Stomach smooth muscle (tissue), 2 donors: ENCODE results near the gene CDCA3.

Source experiments
- H3K27ac ChIP-seq: one replicate; pipeline ENCODE4 v1.7.0; 2013; ENCODE audit warnings: mild to moderate bottlenecking, low read length, inconsistent platforms
- H3K27me3 ChIP-seq, 2 donors: one replicate each; pipeline ENCODE4 v1.7.0; 2013; ENCODE audit warnings: low read length in 2 of 2; ENCODE audit not compliant: insufficient read depth in 2 of 2, control insufficient read depth in 1 of 2
- H3K36me3 ChIP-seq, 2 donors: one replicate each; pipeline ENCODE4 v1.7.0; 2013; ENCODE audit warnings: low read length in 2 of 2; ENCODE audit not compliant: control insufficient read depth in 2 of 2, insufficient read depth in 2 of 2
- H3K4me1 ChIP-seq: one replicate; pipeline ENCODE4 v1.7.0; 2013; ENCODE audit warnings: low read length; ENCODE audit not compliant: control insufficient read depth, insufficient read depth
- H3K4me3 ChIP-seq, 2 donors: one replicate each; pipeline ENCODE4 v1.7.0; 2013; ENCODE audit warnings: low read length in 2 of 2
- H3K9ac ChIP-seq, 2 donors: one replicate each; pipeline ENCODE4 v1.7.0; 2013; ENCODE audit warnings: low read length in 2 of 2, mild to moderate bottlenecking in 1 of 2
- H3K9me3 ChIP-seq, 2 donors: one replicate each; pipeline ENCODE4 v1.7.0; 2013; ENCODE audit warnings: low read length in 2 of 2; ENCODE audit not compliant: control insufficient read depth in 2 of 2
- donor health status: healthy.
- donor health status: Pancreatic carcinoma.

The CDCA3 gene

GRCh38 chr12:6840330-6840729 is 10.8 kb downstream of the CDCA3 start:
- H3K9ac ChIP-seq = no peak overlapping the region
- no peak overlapping the region for H3K4me3 ChIP-seq
- H3K4me1 ChIP-seq = no peaks in the 10 kb centered on the region
- H3K27ac ChIP-seq = no peak overlapping the region
- no peaks in the 10 kb centered on the region for H3K9me3 ChIP-seq
- peaks cover 15 to 47% of the 10 kb centered on the region in 2 donors for H3K36me3 ChIP-seq
- H3K27me3 ChIP-seq = no peaks in the 10 kb centered on the region

- H3K36me3 ChIP-seq = peaks cover 10 to 43% of the 10 kb centered on the region in 2 donors
- no peaks in the 10 kb centered on the region for H3K4me1 ChIP-seq
- no peak overlapping the region for H3K9ac ChIP-seq
- no peaks in the 10 kb centered on the region for H3K27me3 ChIP-seq
- no peak overlapping the region for H3K4me3 ChIP-seq
- no peaks in the 10 kb centered on the region for H3K9me3 ChIP-seq
- no peak overlapping the region for H3K27ac ChIP-seq
These were observed 11.4 kb downstream of the CDCA3 start for GRCh38 chr12:6839482-6840201.

GRCh38 chr12:6838854-6839253 is 12.2 kb downstream of the CDCA3 start:
- Histone ChIP-seq H3K27me3 (no peaks in the 10 kb centered on the region), H3K27ac (no peak overlapping the region), H3K4me1 (no peaks in the 10 kb centered on the region), H3K9ac (no peak overlapping the region), H3K4me3 (no peak overlapping the region), H3K36me3 (peaks cover 6 to 42% of the 10 kb centered on the region in 2 donors), H3K9me3 (no peaks in the 10 kb centered on the region)

GRCh38 chr12:6837370-6838060 is 13.6 kb downstream of the CDCA3 start:
- H3K27ac ChIP-seq = no peak overlapping the region
- no peaks in the 10 kb centered on the region for H3K9me3 ChIP-seq
- no peaks in the 10 kb centered on the region for H3K27me3 ChIP-seq
- no peak overlapping the region for H3K4me3 ChIP-seq
- peaks cover 10 to 38% of the 10 kb centered on the region in 2 donors for H3K36me3 ChIP-seq
- no peak overlapping the region for H3K9ac ChIP-seq
- no peaks in the 10 kb centered on the region for H3K4me1 ChIP-seq

- H3K4me3 ChIP-seq = no peak overlapping the region
- no peaks in the 10 kb centered on the region for H3K4me1 ChIP-seq
- no peaks in the 10 kb centered on the region for H3K9me3 ChIP-seq
- no peaks in the 10 kb centered on the region for H3K27me3 ChIP-seq
- peaks cover 14 to 42% of the 10 kb centered on the region in 2 donors for H3K36me3 ChIP-seq
- no peak overlapping the region for H3K27ac ChIP-seq
- no peak overlapping the region for H3K9ac ChIP-seq
These were observed 14.2 kb downstream of the CDCA3 start for GRCh38 chr12:6836851-6837250.

- no peak overlapping the region for H3K27ac ChIP-seq
- H3K27me3 ChIP-seq = no peaks in the 10 kb centered on the region
- no peaks in the 10 kb centered on the region for H3K9me3 ChIP-seq
- H3K4me1 ChIP-seq = peaks cover 4% of the 10 kb centered on the region
- no peak overlapping the region for H3K4me3 ChIP-seq
- peaks cover 18 to 49% of the 10 kb centered on the region in 2 donors for H3K36me3 ChIP-seq
- no peak overlapping the region for H3K9ac ChIP-seq
These were observed 16.2 kb downstream of the CDCA3 start for GRCh38 chr12:6834873-6835272.

GRCh38 chr12:6834254-6834653 is 16.8 kb downstream of the CDCA3 start:
- no peak overlapping the region for H3K4me3 ChIP-seq
- H3K9me3 ChIP-seq = no peaks in the 10 kb centered on the region
- H3K36me3 ChIP-seq = peaks cover 18 to 47% of the 10 kb centered on the region in 2 donors
- no peak overlapping the region for H3K9ac ChIP-seq
- no peaks in the 10 kb centered on the region for H3K27me3 ChIP-seq
- H3K27ac ChIP-seq = no peak overlapping the region
- H3K4me1 ChIP-seq = peaks cover 9% of the 10 kb centered on the region

- Histone ChIP-seq H3K27ac (no peak overlapping the region), H3K4me3 (no peak overlapping the region), H3K4me1 (peaks cover 9% of the 10 kb centered on the region), H3K36me3 (peaks cover 18 to 39% of the 10 kb centered on the region in 2 donors), H3K9ac (no peak overlapping the region), H3K9me3 (no peaks in the 10 kb centered on the region), H3K27me3 (no peaks in the 10 kb centered on the region)
These were observed 17.7 kb downstream of the CDCA3 start for GRCh38 chr12:6833189-6833890.

- H3K9ac ChIP-seq = no peak overlapping the region
These were observed 19.0 kb downstream of the CDCA3 start for GRCh38 chr12:6832125-6832524.

GRCh38 chr12:6831450-6831995 is 19.6 kb downstream of the CDCA3 start:
- Histone ChIP-seq H3K9me3 (no peaks in the 10 kb centered on the region), H3K9ac (no peak overlapping the region), H3K4me1 (peaks cover 21% of the 10 kb centered on the region), H3K27ac (no peak overlapping the region), H3K27me3 (no peaks in the 10 kb centered on the region), H3K36me3 (peaks cover 12 to 23% of the 10 kb centered on the region in 2 donors), H3K4me3 (no peak overlapping the region)

More at GRCh38 chr12:6832125-6832524, 19.0 kb downstream of the CDCA3 start:
- Histone ChIP-seq H3K4me3 (no peak overlapping the region), H3K4me1 (peaks cover 15% of the 10 kb centered on the region), H3K27ac (no peak overlapping the region), H3K36me3 (peaks cover 12 to 27% of the 10 kb centered on the region in 2 donors), H3K9me3 (no peaks in the 10 kb centered on the region), H3K27me3 (no peaks in the 10 kb centered on the region)
